ENCODE measurements around the gene CIAO3.

Gene CIAO3

GRCh38 chr16:680967-681745, 59.6 kb downstream of the CIAO3 start:
- in situ Hi-C loops (cut with HindIII; ENCODE audit: low sequenced_read_pairs), result no loop called here

GRCh38 chr16:680625-680945, 60.2 kb downstream of the CIAO3 start:
- in situ Hi-C loops (cut with HindIII; ENCODE audit: low sequenced_read_pairs), result no loop called here

DNA sequence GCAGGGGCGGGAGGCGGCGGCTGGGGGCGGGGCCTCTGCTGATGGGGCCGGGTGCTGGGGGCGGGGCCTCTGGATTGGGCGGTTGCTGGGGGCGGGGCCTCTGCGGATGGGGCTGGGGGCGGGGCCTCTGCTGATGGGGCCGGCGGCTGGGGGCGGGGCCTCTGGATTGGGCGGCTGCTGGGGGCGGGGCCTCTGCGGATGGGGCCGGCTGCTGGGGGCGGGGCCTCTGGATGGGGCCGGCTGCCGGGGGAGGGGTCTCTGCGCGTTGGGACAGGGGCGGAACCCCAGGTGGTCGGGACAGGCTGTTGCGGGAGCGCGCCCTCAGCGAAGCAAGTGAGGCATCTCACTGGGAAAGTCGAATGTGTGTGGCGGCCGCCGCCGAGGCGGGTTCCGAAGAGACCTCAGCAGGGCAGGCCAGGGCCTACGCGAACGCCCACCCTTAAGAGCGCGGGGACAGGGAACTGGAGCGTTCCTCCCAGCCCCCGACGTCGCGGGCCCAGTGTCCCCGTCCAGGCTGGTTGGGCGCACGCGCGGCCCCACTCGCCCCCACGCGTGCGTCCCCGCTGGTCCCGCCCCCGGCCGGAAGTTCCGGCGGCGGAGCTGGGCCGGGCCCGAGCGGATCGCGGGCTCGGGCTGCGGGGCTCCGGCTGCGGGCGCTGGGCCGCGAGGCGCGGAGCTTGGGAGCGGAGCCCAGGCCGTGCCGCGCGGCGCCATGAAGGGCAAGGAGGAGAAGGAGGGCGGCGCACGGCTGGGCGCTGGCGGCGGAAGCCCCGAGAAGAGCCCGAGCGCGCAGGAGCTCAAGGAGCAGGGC, 60.8 kb downstream of the CIAO3 start, which contains the start of gene STUB1:
TSS of gene STUB1 (plus strand) at position 597 of the 811 bp plus-strand sequence. CDS start at position 713, 116 bp downstream.
- in situ Hi-C loops (cut with HindIII; ENCODE audit: low sequenced_read_pairs), result no loop called here
